Mesenchymal stem cell (in vitro differentiated cells and primary cell): Measurements from ENCODE around the gene NOS3.

Experiments
- DNase-seq: peaks from one replicate; pipeline ENCODE4 v3.0.0-alpha.2; 2013
- H2AFZ ChIP-seq: one replicate; pipeline ENCODE4 v1.6.1; 2013; ENCODE audit warnings: low read depth, mild to moderate bottlenecking, control low read depth, inconsistent platforms, low read length, moderate library complexity
- H2AK5ac ChIP-seq: 2 replicates; pipeline ENCODE4 v1.6.1; 2013; ENCODE audit warnings: low read length, moderate library complexity, mild to moderate bottlenecking, inconsistent platforms; ENCODE audit not compliant: severe bottlenecking
- H2BK120ac ChIP-seq: one replicate; pipeline ENCODE4 v1.6.1; 2013; ENCODE audit warnings: low read depth, mild to moderate bottlenecking, inconsistent platforms, low read length, moderate library complexity
- H2BK12ac ChIP-seq, 2 experiments: one replicate each; pipeline ENCODE4 v1.6.1; 2013; ENCODE audit warnings: inconsistent platforms in 2 of 2, low read length in 2 of 2, mild to moderate bottlenecking in 2 of 2, moderate library complexity in 2 of 2, control low read depth in 1 of 2
- H2BK15ac ChIP-seq: one replicate; pipeline ENCODE4 v1.6.1; 2013; ENCODE audit warnings: mild to moderate bottlenecking, low read depth, inconsistent platforms; ENCODE audit not compliant: poor library complexity, severe bottlenecking
- H2BK5ac ChIP-seq: 2 replicates; pipeline ENCODE4 v1.6.1; 2013; ENCODE audit warnings: low read depth, mild to moderate bottlenecking, low read length, control low read depth, inconsistent platforms; ENCODE audit not compliant: poor library complexity, severe bottlenecking
- H3K14ac ChIP-seq, 2 experiments: one replicate each; pipeline ENCODE4 v1.6.1; 2013; ENCODE audit warnings: inconsistent platforms in 2 of 2, low read length in 2 of 2, control low read depth in 1 of 2, mild to moderate bottlenecking in 1 of 2, moderate library complexity in 1 of 2
- H3K18ac ChIP-seq, 2 experiments: one replicate each; pipeline ENCODE4 v1.6.1; 2013; ENCODE audit warnings: inconsistent platforms in 2 of 2, low read length in 2 of 2, control low read depth in 1 of 2, low read depth in 1 of 2, mild to moderate bottlenecking in 1 of 2
- H3K23ac ChIP-seq, 2 experiments: one replicate each; pipeline ENCODE4 v1.6.1; 2013; ENCODE audit warnings: inconsistent platforms in 2 of 2, low read length in 2 of 2, mild to moderate bottlenecking in 2 of 2, moderate library complexity in 2 of 2, control low read depth in 1 of 2
- H3K27ac ChIP-seq: 2 replicates; pipeline ENCODE4 v1.5.1; 2013; ENCODE audit warnings: mild to moderate bottlenecking, moderate library complexity, low read length, control low read depth, inconsistent platforms; ENCODE audit not compliant: poor library complexity, severe bottlenecking
- H3K27me3 ChIP-seq, 2 experiments: 2 replicates each; pipeline versions ENCODE4 v1.6.1 to v1.7.0; 2013; ENCODE audit warnings: low read length in 2 of 2, mild to moderate bottlenecking in 2 of 2, moderate library complexity in 2 of 2, control low read depth in 1 of 2, inconsistent platforms in 1 of 2; ENCODE audit not compliant: control insufficient read depth in 1 of 2, insufficient read depth in 1 of 2
- H3K36me3 ChIP-seq, 2 experiments: 2 replicates each; pipeline versions ENCODE4 v1.6.1 to v1.7.0; 2013; ENCODE audit warnings: low read length in 2 of 2, control low read depth in 1 of 2, inconsistent platforms in 1 of 2, low read depth in 1 of 2, mild to moderate bottlenecking in 1 of 2; ENCODE audit not compliant: insufficient read depth in 2 of 2, control insufficient read depth in 1 of 2
- H3K4ac ChIP-seq, 2 experiments: one replicate each; pipeline ENCODE4 v1.6.1; 2013; ENCODE audit warnings: inconsistent platforms in 2 of 2, low read length in 2 of 2, mild to moderate bottlenecking in 2 of 2, moderate library complexity in 2 of 2, control low read depth in 1 of 2, low read depth in 1 of 2
- H3K4me1 ChIP-seq: 2 replicates; pipeline ENCODE4 v1.6.1; 2013; ENCODE audit warnings: low read depth, low read length, control low read depth; ENCODE audit not compliant: control insufficient read depth, insufficient read depth
- H3K4me2 ChIP-seq: 2 replicates; pipeline ENCODE4 v1.6.1; 2013; ENCODE audit warnings: low read length, mild to moderate bottlenecking, inconsistent platforms; ENCODE audit not compliant: poor library complexity, severe bottlenecking
- H3K4me3 ChIP-seq, 2 experiments: 2 replicates each; pipeline versions ENCODE4 v1.5.1 to v1.7.0; 2013; ENCODE audit warnings: low read length in 2 of 2, mild to moderate bottlenecking in 2 of 2, control low read depth in 1 of 2, low read depth in 1 of 2; ENCODE audit not compliant: insufficient read depth in 1 of 2
- H3K79me1 ChIP-seq: replicated peaks from 2 replicates; pipeline ENCODE4 v1.6.1; 2013; ENCODE audit warnings: mild to moderate bottlenecking, control low read depth, low read length, inconsistent platforms; ENCODE audit not compliant: poor library complexity, severe bottlenecking
- H3K9ac ChIP-seq: 2 replicates; pipeline ENCODE4 v1.7.0; 2013; ENCODE audit warnings: mild to moderate bottlenecking, low read length, moderate library complexity
- H3K9me3 ChIP-seq: 2 replicates; pipeline ENCODE4 v1.7.0; 2013; ENCODE audit warnings: mild to moderate bottlenecking, low read length; ENCODE audit not compliant: control insufficient read depth
- H4K8ac ChIP-seq: one replicate; pipeline ENCODE4 v1.6.1; 2013; ENCODE audit warnings: inconsistent platforms, mild to moderate bottlenecking, low read length, moderate library complexity
- H4K91ac ChIP-seq: one replicate; pipeline ENCODE4 v1.6.1; 2013; ENCODE audit warnings: mild to moderate bottlenecking, low read length, inconsistent platforms
- WGBS: methylation state at CpG from one replicate; pipeline ENCODE4 v1.1.7; 2013; ENCODE audit warnings: mixed read lengths; 5-methylcytosine and 5-hydroxymethylcytosine counted together

Gene NOS3

GRCh38 chr7:151028131-151028947 is 37.5 kb downstream of the NOS3 start, which contains the start of gene ABCB8:
Gene ABCB8 (plus strand): TSS chr7:151028450. CDS start chr7:151028516, 66 bp downstream.
- 2% methylated on average over 53 of the region's 53 CpGs for WGBS
- peaks cover 2 to 13% of the 10 kb centered on the region in 2 experiments for H3K36me3 ChIP-seq
- H3K9me3 ChIP-seq = no peaks in the 10 kb centered on the region
- peak within 1 kb of the TSS; percentile 56 to 67 for H2BK12ac ChIP-seq
- H3K14ac ChIP-seq = no peak within 1 kb of the TSS
- no peak within 1 kb of the TSS for H2BK120ac ChIP-seq
- H3K79me1 ChIP-seq = peaks cover 14% of the 10 kb centered on the region
- peak within 1 kb of the TSS; percentile 92 for H3K9ac ChIP-seq
- peak within 1 kb of the TSS; percentile 91 for H2AFZ ChIP-seq
- H4K8ac ChIP-seq = peak within 1 kb of the TSS; percentile 80
- H3K18ac ChIP-seq = peak within 1 kb of the TSS; percentile 35 to 90
- H2BK5ac ChIP-seq = no peak within 1 kb of the TSS
- peak within 1 kb of the TSS; percentile 65 to 92 for H3K4me3 ChIP-seq
- H3K4me2 ChIP-seq = peak within 1 kb of the TSS; percentile 86
- H3K27ac ChIP-seq = peak within 1 kb of the TSS; percentile 48
- peak; percentile 99 for DNase-seq
- H3K27me3 ChIP-seq = peaks cover under 1 to 11% of the 10 kb centered on the region in 2 experiments
- H2AK5ac ChIP-seq = no peak within 1 kb of the TSS
- no peak within 1 kb of the TSS for H2BK15ac ChIP-seq
- no peak within 1 kb of the TSS for H4K91ac ChIP-seq
- H3K4me1 ChIP-seq = peaks cover 6% of the 10 kb centered on the region
- no peak within 1 kb of the TSS for H3K23ac ChIP-seq
- peak within 1 kb of the TSS in 1 of 2 experiments; percentile 54 for H3K4ac ChIP-seq

GRCh38 chr7:151028948-151029501 is 38.2 kb downstream of the NOS3 start:
- Histone ChIP-seq H3K9ac (peak overlapping the region; percentile 92), H3K36me3 (peaks cover 9 to 20% of the 10 kb centered on the region in 2 experiments), H3K18ac (no peak overlapping the region), H2AFZ (no peak overlapping the region), H3K79me1 (peaks cover 20% of the 10 kb centered on the region), H3K27ac (peak overlapping the region; percentile 15), H4K8ac (peak overlapping the region; percentile 77), H4K91ac (no peak overlapping the region), H3K9me3 (no peaks in the 10 kb centered on the region), H3K4me3 (peak overlapping the region; percentile 65 to 92), H3K23ac (no peak overlapping the region), H2BK15ac (no peak overlapping the region), H3K4ac (no peak overlapping the region), H3K4me1 (peaks cover 6% of the 10 kb centered on the region), H3K14ac (no peak overlapping the region), H2BK120ac (no peak overlapping the region), H3K4me2 (peak overlapping the region; percentile 86), H3K27me3 (peaks cover 0 to 7% of the 10 kb centered on the region in 2 experiments), H2AK5ac (no peak overlapping the region), H2BK5ac (no peak overlapping the region), H2BK12ac (peak overlapping the region in 1 of 2 experiments; percentile 56)
- DNase-seq = no peak
- WGBS = 72% methylated on average over 14 of the region's 17 CpGs

GRCh38 chr7:151031011-151031410 is 40.2 kb downstream of the NOS3 start:
- no peaks in the 10 kb centered on the region for H3K9me3 ChIP-seq
- H3K4me2 ChIP-seq = no peak overlapping the region
- H3K4me1 ChIP-seq = peaks cover 6% of the 10 kb centered on the region
- H3K79me1 ChIP-seq = peaks cover 23% of the 10 kb centered on the region
- H3K27ac ChIP-seq = no peak overlapping the region
- H3K18ac ChIP-seq = no peak overlapping the region
- H2AFZ ChIP-seq = no peak overlapping the region
- H3K14ac ChIP-seq = no peak overlapping the region
- no peak overlapping the region for H3K9ac ChIP-seq
- H4K8ac ChIP-seq = no peak overlapping the region
- no peak overlapping the region for H4K91ac ChIP-seq
- H2AK5ac ChIP-seq = no peak overlapping the region
- no peak overlapping the region for H2BK120ac ChIP-seq
- DNase-seq = peak; percentile 83
- no peak overlapping the region for H3K4ac ChIP-seq
- H2BK5ac ChIP-seq = no peak overlapping the region
- no peak overlapping the region for H3K4me3 ChIP-seq
- peaks cover 29 to 40% of the 10 kb centered on the region in 2 experiments for H3K36me3 ChIP-seq
- 56% methylated on average over 2 of the region's 4 CpGs for WGBS
- no peak overlapping the region for H2BK12ac ChIP-seq
- peaks cover 0 to 3% of the 10 kb centered on the region in 2 experiments for H3K27me3 ChIP-seq
- H3K23ac ChIP-seq = no peak overlapping the region
- H2BK15ac ChIP-seq = no peak overlapping the region
